ENCODE data around the gene SERPINA10.
"Not testable (repeated sequence)": the region's sequence is repeated elsewhere in the genome, so short reads cannot be mapped to it uniquely, and the experiment has no call there.

The SERPINA10 gene

DNA sequence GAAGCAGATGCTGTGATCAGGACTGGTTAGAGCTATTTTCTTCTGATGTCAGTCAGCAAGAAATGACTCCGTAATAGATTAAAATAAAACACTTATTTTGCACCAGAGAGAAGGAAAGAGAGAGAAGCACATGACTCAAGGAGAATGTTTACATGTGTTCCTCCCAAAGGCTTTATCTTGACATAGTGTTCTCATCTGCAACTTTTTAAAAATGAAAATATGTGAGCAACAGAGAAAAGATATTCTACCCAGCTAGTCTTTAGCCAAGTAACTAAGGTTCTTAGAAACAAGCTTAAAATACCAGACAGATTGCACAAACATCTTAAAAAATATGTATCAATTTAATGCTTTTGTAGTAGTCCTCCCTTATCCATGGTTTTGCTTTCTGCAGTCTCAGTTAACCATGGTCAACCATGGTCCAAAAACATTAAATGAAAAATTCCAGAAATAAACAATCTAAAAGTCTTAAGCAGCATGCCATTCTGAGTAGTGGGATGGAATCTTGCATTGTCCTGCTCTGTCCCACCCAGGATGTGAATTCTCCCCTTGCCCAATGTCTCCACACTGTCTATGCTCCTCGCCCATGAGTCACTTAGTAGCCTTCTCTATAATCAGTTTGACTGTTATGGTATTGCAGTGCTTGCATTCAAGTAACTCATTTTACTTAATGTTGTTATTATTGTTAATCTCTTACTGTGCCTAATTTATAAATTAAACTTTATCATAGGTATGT is 9.9 kb downstream of the SERPINA10 start:
- DNase-seq, result no peak

DNA sequence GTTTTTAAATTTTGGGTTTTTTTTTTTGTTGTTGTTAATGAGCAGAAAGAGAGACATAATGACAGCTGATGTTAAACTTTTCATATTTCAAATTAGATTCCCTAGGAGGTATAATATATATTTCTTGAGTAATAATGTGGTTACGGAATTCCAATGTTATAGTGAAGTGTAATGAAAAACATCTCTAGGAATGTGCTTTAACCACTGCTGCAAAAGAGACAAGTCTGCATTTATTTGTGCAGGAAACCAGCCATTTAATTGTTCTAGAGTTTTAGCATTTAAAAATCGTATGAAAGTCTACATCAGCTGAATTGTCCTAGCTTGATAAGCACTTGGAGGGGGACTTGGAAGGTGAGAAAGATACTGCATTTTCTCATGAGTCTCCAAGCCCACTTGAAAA is 14.3 kb downstream of the SERPINA10 start:
- no peak for DNase-seq

DNA sequence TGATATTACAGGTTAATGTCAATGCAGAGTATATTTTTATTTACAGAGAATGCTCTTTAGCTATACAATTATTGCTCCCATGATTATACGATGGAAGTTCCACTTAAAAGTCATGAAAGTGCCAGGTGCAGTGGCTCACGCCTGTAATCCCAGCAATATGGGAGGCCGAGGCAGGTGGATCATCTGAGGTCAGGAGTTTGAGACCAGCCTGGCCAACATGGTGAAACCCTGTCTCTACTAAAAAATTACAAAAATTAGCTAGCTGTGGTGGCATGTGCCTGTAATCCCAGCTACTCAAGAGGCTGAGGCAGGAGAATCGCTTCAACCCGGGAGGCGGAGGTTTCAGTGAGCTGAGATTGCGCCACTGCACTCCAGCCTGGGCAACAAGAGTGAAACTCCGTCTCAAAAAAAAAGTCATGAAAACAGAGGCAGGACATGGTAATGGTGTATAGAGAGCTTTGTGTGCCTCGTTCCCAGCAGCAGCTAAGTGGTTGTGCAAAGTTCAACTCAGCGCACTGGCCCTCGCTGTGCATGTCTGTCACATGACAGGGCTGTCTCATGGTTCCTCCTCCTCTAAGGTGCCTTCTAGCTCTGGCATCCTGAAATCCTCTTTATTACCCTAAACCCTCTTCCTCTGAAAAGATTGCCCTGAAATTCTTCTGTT is 16.0 kb downstream of the SERPINA10 start:
- not testable (repeated sequence) for DNase-seq

DNA sequence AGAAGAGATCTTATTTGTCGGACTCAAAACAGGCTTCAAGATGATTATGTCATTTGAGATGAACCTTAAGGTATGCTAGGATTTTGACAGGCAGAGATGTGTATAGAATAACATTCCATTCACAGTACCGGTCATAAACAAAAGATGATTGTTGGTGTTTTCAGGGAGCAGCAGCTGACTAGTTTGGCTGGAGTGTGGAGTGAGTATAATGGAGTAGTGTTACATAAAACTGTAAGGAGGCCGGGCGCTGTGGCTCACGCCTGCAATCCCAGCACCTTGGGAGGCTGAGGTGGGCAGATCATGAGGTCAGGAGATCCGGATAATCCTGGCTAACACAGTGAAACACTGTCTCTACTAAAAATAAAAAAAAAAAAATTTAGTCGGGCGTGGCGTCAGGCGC is 23.9 kb downstream of the SERPINA10 start:
- DNase-seq, result no peak

DNA sequence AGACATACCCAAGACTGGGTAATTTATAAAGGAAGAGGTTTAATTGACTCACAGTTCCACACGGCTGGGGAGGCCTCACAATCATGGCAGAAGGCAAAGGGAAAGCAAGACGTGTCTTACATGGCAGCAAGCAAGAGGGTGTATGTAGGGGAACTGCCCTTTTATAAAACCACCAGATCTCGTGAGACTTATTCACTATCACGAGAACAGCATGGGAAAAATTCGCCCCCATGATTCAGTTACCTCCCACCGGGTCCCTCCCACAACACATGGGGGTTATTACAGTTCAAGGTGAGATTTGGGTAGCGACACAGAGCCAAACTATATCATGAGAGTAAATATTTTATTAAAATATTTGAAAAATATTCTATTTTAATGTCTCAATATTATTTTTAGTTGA is 24.5 kb downstream of the SERPINA10 start:
- DNase-seq, result not testable (repeated sequence)

DNA sequence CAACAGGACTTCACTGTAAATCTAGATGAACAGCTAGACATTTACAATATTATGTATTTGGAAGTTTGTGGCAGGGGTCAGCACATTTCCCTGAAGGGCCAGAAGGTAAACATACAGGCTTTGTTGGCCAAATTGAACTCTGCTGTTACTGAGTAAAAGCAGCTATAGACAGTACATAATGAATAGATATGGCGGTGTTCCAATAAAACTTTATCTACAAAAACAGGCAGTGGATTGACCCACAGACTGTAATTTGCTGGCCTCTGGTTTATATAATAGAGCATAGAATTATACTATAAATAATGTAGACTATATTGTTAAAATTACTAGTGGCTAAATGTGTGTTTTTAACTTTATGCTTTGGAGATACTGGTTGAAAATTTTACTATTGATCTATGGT is 25.7 kb downstream of the SERPINA10 start:
- DNase-seq, result no peak

DNA sequence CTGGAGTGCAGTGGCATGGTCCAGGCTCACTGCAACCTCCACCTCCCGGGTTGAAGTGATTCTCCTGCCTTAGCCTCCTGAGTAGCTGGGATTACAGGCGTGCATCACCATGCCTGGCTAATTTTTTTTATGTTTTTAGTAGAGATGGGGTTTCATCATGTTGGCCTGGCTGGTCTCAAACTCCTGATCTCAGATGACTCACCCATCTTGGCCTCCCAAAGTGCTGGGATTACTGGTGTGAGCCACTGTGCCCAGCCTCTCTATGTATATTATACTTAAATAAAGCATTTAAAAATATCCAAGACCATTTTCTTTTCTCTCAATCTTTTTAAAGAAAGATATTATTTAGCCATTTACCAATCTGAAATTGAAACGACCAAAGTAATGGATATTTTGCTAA is 28.9 kb downstream of the SERPINA10 start:
- DNase-seq, result not testable (repeated sequence)

DNA sequence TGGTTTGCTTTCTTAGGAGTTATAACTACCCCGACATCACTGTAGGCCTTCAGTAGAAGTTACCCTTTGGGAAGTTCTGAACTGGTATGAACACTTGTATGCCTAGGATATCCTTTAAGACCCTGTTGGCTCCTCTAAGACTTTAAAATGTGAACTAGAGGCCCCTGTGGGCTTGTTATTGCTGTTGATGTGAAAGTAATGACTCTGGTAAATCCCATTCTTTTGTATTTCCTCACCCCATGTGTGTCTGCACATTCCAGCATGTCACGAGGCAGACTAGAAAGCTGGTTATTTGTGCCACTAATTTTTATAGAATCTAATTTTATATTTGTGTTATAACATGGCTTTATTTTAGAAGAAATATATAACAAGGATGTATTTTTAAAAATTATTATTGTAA is 48.9 kb downstream of the SERPINA10 start:
- DNase-seq, result no peak

DNA sequence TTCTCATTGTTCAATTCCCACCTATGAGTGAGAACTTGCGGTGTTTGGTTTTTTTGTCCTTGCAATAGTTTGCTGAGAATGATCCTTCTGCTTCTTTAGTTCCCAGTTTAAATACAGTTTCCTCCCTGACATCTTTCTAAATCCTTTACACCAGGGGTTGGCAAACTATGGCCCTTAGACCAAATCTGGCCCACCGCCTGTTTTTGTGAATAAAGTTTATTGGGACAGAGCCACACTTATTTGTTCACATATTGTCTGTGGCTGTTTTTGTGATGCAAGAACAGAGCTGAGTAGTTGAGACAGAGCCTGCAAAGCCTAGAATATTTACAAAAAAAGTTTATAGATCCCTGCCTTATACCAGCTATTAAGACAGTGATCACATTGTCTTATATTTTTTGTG is 53.7 kb downstream of the SERPINA10 start:
- no peak for DNase-seq

DNA sequence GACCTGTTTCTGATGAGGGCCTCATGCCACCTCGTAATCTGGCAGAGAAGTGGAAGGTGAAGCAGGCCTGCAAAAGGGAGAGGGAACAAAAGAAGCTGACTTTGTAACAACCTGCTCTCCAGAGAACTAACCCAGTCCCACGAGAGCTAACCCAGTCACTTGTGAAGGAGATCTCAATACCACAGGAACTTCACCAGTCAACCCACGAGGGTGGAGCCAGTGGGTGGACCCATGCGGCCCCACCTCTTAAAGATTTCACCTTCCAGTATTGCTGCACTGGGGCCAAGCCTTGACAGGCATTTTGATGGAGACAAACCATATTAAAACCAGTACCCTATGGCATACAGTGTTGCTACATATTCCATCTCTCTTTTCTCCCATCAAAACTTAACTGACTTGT is 55.1 kb downstream of the SERPINA10 start:
- no peak for DNase-seq

DNA sequence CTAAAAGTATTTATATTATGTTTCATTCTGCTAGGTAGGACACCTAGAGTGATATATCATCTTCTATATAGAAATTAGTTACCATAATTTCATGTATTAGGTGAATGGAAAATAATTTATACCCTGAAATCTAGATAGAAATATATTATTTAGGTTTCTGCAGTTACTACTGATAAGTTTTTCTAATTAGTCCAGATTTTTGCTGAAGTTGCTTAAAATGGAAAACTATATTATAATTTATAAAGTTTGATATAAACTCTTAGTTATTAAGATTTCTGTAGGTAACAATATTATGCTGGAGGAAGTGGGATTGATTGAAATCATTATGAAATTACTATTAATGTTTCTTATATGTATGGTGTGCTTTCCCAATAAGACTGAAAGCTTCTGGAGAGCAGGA is 56.0 kb downstream of the SERPINA10 start:
- DNase-seq, result no peak
